IMR-90 (cell line): Measurements from ENCODE around the gene RAVER2.

Source experiments
- BHLHE40 ChIP-seq: fragments of 150-350 bp; IDR thresholded peaks from 2 replicates; pipeline ENCODE4 v1.6.1; 2016; ENCODE audit warnings: mild to moderate bottlenecking, low read depth, low read length
- CEBPB ChIP-seq: IDR thresholded peaks from 2 replicates; pipeline ENCODE4 v1.6.1; 2012; ENCODE audit warnings: low read depth, low read length, improper control_type of control experiment
- CHD1 ChIP-seq: IDR thresholded peaks from 2 replicates; pipeline ENCODE4 v1.6.1; 2012; ENCODE audit warnings: low read depth, low read length, improper control_type of control experiment
- MAZ ChIP-seq: IDR thresholded peaks from 2 replicates; pipeline ENCODE4 v1.6.1; 2012; ENCODE audit warnings: low read depth, mild to moderate bottlenecking, low read length, improper control_type of control experiment, moderate library complexity, borderline replicate concordance
- MXI1 ChIP-seq: IDR thresholded peaks from 2 replicates; pipeline ENCODE4 v1.6.1; 2012; ENCODE audit warnings: low read depth, mild to moderate bottlenecking, low read length, moderate library complexity, borderline replicate concordance
- POLR2A ChIP-seq: IDR thresholded peaks from 2 replicates; pipeline ENCODE4 v1.6.1; 2012; ENCODE audit warnings: mild to moderate bottlenecking, low read depth, low read length
- RAD21 ChIP-seq: IDR thresholded peaks from 2 replicates; pipeline ENCODE4 v1.6.1; 2012; ENCODE audit warnings: low read length, improper control_type of control experiment
- RCOR1 ChIP-seq: IDR thresholded peaks from 2 replicates; pipeline ENCODE4 v1.6.1; 2012; ENCODE audit warnings: mild to moderate bottlenecking, low read length, improper control_type of control experiment; ENCODE audit not compliant: insufficient replicate concordance
- RFX5 ChIP-seq: IDR thresholded peaks from 2 replicates; pipeline ENCODE4 v1.8.0; 2012; ENCODE audit warnings: low read depth, mild to moderate bottlenecking, low read length, moderate library complexity
- SMC3 ChIP-seq: fragments of 150-350 bp; IDR thresholded peaks from 2 replicates; pipeline ENCODE4 v1.6.1; 2016; ENCODE audit warnings: low read depth, mild to moderate bottlenecking, antibody characterized with exemption, low read length, moderate library complexity
- TF ChIP-seq, protein P1 (sequence below): conservative IDR thresholded peaks from 2 replicates; pipeline ENCODE4 v1.5.1; 2012; ENCODE audit warnings: mild to moderate bottlenecking, low read depth, low read length, improper control_type of control experiment
- TF ChIP-seq, protein P2 (sequence below): fragments of 150-350 bp; IDR thresholded peaks from 2 replicates; pipeline ENCODE4 v1.6.1; 2016; ENCODE audit warnings: low read depth, mild to moderate bottlenecking, low read length, moderate library complexity, borderline replicate concordance
- TF ChIP-seq, protein P3 (sequence below): fragments of 150-350 bp; IDR thresholded peaks from 2 replicates; pipeline ENCODE4 v1.6.1; 2017; ENCODE audit warnings: mild to moderate bottlenecking, antibody characterized with exemption, low read length, low read depth

DNA sequence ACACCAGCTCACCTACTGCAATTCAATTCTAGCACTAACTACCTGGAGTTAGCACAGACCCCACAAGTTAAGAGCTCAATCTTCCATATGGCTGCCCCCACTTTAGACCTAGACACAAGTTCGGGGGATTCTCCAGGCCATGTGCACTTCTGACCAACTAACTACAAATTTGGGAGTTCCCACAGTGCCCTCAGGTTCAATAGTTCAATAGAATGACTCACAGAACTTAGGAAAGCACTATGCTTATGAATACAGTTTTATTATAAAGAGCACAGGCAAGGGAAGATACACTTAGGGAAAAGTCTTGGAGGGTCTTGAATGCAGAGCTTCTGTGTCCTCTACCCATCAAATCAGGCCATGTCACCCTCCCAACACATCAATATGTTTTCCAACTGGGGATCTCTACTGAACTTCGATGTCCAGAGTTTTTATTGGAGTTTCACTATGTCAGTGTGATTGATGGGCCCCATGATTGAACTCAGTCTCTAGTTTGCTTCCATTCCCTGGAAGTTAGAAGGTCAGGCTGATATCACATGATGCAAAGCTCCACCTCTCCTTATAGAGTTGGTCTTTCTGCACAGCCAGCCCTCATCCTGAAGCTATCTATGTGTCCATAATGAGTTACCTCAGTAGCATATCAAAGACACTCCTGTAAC is 46.1 kb downstream of the RAVER2 start:
- TF ChIP-seq, protein P1, sequence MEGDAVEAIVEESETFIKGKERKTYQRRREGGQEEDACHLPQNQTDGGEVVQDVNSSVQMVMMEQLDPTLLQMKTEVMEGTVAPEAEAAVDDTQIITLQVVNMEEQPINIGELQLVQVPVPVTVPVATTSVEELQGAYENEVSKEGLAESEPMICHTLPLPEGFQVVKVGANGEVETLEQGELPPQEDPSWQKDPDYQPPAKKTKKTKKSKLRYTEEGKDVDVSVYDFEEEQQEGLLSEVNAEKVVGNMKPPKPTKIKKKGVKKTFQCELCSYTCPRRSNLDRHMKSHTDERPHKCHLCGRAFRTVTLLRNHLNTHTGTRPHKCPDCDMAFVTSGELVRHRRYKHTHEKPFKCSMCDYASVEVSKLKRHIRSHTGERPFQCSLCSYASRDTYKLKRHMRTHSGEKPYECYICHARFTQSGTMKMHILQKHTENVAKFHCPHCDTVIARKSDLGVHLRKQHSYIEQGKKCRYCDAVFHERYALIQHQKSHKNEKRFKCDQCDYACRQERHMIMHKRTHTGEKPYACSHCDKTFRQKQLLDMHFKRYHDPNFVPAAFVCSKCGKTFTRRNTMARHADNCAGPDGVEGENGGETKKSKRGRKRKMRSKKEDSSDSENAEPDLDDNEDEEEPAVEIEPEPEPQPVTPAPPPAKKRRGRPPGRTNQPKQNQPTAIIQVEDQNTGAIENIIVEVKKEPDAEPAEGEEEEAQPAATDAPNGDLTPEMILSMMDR: no peak
- TF ChIP-seq SMC3 (no peak), RCOR1 (no peak), POLR2A (no peak), RFX5 (no peak), RAD21 (no peak), MXI1 (no peak), MAZ (no peak), CHD1 (no peak), CEBPB (no peak), BHLHE40 (no peak)
- TF ChIP-seq, protein P2, sequence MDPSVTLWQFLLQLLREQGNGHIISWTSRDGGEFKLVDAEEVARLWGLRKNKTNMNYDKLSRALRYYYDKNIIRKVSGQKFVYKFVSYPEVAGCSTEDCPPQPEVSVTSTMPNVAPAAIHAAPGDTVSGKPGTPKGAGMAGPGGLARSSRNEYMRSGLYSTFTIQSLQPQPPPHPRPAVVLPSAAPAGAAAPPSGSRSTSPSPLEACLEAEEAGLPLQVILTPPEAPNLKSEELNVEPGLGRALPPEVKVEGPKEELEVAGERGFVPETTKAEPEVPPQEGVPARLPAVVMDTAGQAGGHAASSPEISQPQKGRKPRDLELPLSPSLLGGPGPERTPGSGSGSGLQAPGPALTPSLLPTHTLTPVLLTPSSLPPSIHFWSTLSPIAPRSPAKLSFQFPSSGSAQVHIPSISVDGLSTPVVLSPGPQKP: no peak
- TF ChIP-seq, protein P3, sequence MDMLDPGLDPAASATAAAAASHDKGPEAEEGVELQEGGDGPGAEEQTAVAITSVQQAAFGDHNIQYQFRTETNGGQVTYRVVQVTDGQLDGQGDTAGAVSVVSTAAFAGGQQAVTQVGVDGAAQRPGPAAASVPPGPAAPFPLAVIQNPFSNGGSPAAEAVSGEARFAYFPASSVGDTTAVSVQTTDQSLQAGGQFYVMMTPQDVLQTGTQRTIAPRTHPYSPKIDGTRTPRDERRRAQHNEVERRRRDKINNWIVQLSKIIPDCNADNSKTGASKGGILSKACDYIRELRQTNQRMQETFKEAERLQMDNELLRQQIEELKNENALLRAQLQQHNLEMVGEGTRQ: no peak
